Effector memory CD4-positive, alpha-beta T cell (primary cell): ENCODE measurements around the gene HDGFL3.
"Not testable (repeated sequence)": the region's sequence is repeated elsewhere in the genome, so short reads cannot be mapped to it uniquely, and the experiment has no call there.

ENCODE experiments used
- DNase-seq, 3 donors: peaks; one replicate each; pipeline ENCODE4 v3.0.0-alpha.2; 2020
- H3K27ac ChIP-seq: 2 replicates; pipeline ENCODE4 v1.7.0; 2013; ENCODE audit warnings: mild to moderate bottlenecking, low read length, moderate library complexity; ENCODE audit not compliant: insufficient read depth, poor library complexity, severe bottlenecking
- H3K27me3 ChIP-seq: replicated peaks from 2 replicates; pipeline ENCODE4 v1.7.0; 2013; ENCODE audit warnings: mild to moderate bottlenecking, low read length; ENCODE audit not compliant: insufficient read depth, control insufficient read depth, poor library complexity, severe bottlenecking
- H3K36me3 ChIP-seq: 2 replicates; pipeline ENCODE4 v1.7.0; 2013; ENCODE audit warnings: mild to moderate bottlenecking, low read length, moderate library complexity; ENCODE audit not compliant: control insufficient read depth, insufficient read depth
- H3K4me1 ChIP-seq: 2 replicates; pipeline ENCODE4 v1.7.0; 2013; ENCODE audit warnings: low read length, mild to moderate bottlenecking; ENCODE audit not compliant: control insufficient read depth, insufficient read depth, poor library complexity, severe bottlenecking
- H3K4me3 ChIP-seq: 2 replicates; pipeline ENCODE4 v1.7.0; 2013; ENCODE audit warnings: low read length, low read depth, mild to moderate bottlenecking; ENCODE audit not compliant: insufficient read depth, poor library complexity, severe bottlenecking
- H3K9me3 ChIP-seq: 2 replicates; pipeline ENCODE4 v1.7.0; 2013; ENCODE audit warnings: mild to moderate bottlenecking, low read length, moderate library complexity; ENCODE audit not compliant: control insufficient read depth

The HDGFL3 gene

GRCh38 chr15:83094583-83094982 is 113.0 kb downstream of the HDGFL3 start:
- no peaks in the 10 kb centered on the region for H3K36me3 ChIP-seq
- H3K27ac ChIP-seq, result no peak overlapping the region
- no peaks in the 10 kb centered on the region for H3K9me3 ChIP-seq
- H3K4me1 ChIP-seq, result no peaks in the 10 kb centered on the region
- no peak for DNase-seq
- H3K4me3 ChIP-seq, result no peak overlapping the region
- H3K27me3 ChIP-seq, result no peaks in the 10 kb centered on the region

DNA sequence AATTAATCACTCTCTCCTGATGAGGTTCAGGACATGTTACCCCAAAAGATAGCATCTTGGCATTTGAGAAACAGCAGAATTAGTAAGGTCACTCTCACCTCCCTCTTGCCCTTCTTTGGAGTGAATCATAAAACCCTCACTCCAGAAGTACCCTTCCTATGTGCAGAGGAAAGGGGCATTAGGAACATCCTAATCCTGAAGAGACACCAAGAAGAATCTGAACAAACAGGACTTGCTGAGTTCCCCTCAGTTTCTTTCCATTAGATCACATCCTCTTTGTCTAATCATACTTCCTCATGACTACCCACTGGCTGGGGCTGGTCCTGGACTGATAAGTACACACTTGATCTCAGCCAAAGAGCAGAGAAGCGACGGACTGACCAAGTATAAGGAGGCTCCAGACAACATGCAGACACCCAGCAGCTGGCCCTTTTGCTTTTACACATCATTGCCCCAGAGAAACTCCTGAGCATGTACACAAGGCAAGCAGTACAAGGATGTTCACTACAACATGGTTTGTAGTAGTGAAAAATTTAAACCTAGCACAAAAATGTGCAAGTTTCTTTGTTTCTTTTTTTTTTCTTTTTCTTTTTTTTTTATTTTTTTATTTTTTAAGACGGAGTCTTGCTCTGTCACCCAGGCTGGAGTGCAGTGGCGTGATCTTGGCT is 115.2 kb downstream of the HDGFL3 start:
- H3K9me3 ChIP-seq, result no peaks in the 10 kb centered on the region

DNA sequence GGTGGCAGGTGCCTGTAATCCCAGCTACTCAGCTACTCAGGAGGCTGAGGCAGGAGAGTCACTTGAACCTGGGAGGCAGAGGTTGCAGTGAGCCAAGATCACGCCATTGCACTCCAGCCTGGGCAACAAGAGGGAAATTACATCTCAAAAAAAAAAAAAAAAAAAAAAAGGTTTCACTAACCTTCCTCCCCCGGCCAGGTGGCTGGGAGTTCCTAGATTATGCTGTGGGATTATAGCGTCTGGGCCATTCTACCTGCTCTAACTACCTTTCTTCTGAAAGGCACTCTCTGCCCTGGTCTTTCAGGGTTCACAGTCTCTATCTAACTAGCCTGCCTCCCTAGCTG is 115.7 kb downstream of the HDGFL3 start:
- not testable (repeated sequence) for H3K27ac ChIP-seq, H3K9me3 ChIP-seq, DNase-seq, H3K4me1 ChIP-seq, H3K27me3 ChIP-seq, H3K4me3 ChIP-seq, H3K36me3 ChIP-seq

More for the DNA sequence above, 115.2 kb downstream of the HDGFL3 start:
- Histone ChIP-seq H3K4me3 (no peak overlapping the region), H3K27ac (no peak overlapping the region), H3K36me3 (no peaks in the 10 kb centered on the region), H3K4me1 (no peaks in the 10 kb centered on the region), H3K27me3 (no peaks in the 10 kb centered on the region)
- DNase-seq, result no peak

- Histone ChIP-seq H3K27me3 (no peaks in the 10 kb centered on the region), H3K4me3 (no peak overlapping the region), H3K4me1 (no peaks in the 10 kb centered on the region), H3K27ac (no peak overlapping the region), H3K36me3 (no peaks in the 10 kb centered on the region), H3K9me3 (no peaks in the 10 kb centered on the region)
- DNase-seq, result no peak
Measured at GRCh38 chr15:83090465-83090864, 117.2 kb downstream of the HDGFL3 start.

GRCh38 chr15:83088876-83089275 is 118.7 kb downstream of the HDGFL3 start:
- no peak overlapping the region for H3K27ac ChIP-seq
- H3K4me3 ChIP-seq, result no peak overlapping the region
- no peaks in the 10 kb centered on the region for H3K9me3 ChIP-seq
- H3K4me1 ChIP-seq, result no peaks in the 10 kb centered on the region
- DNase-seq, result no peak
- H3K36me3 ChIP-seq, result no peaks in the 10 kb centered on the region
- no peaks in the 10 kb centered on the region for H3K27me3 ChIP-seq

- H3K36me3 ChIP-seq, result no peaks in the 10 kb centered on the region
- no peaks in the 10 kb centered on the region for H3K27me3 ChIP-seq
- no peak for DNase-seq
- H3K4me3 ChIP-seq, result no peak overlapping the region
- H3K9me3 ChIP-seq, result no peaks in the 10 kb centered on the region
- H3K4me1 ChIP-seq, result no peaks in the 10 kb centered on the region
- H3K27ac ChIP-seq, result no peak overlapping the region
Measured at GRCh38 chr15:83087576-83087975, 120.0 kb downstream of the HDGFL3 start.

GRCh38 chr15:83085864-83086552 is 121.6 kb downstream of the HDGFL3 start:
- not testable (repeated sequence) for H3K4me1 ChIP-seq, H3K9me3 ChIP-seq, H3K36me3 ChIP-seq, H3K4me3 ChIP-seq, H3K27me3 ChIP-seq, DNase-seq, H3K27ac ChIP-seq

DNA sequence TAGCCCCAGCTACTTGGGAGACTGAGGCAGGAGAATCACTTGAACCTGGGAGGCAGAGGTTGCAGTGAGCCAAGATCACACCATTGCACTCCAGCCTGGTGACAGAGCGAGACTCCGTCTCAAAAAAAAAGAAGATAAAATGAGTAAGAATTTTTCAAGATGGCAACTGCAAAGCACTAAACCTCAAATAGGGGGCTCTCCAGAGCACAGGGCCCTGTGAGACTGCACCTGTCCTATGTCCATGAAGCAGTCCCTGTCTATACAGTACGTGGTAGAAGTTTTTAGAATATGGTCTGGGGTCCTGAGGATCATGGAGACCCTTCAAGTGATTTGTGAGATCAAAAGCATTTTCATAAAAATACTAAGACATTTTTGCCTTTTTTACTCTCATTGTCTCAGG is 122.2 kb downstream of the HDGFL3 start:
- H3K9me3 ChIP-seq, H3K4me3 ChIP-seq, DNase-seq, H3K4me1 ChIP-seq, H3K27ac ChIP-seq, H3K36me3 ChIP-seq, H3K27me3 ChIP-seq: not testable (repeated sequence)

GRCh38 chr15:83082730-83083386 is 124.8 kb downstream of the HDGFL3 start:
- H3K9me3 ChIP-seq, result no peaks in the 10 kb centered on the region
- H3K27ac ChIP-seq, result no peak overlapping the region
- DNase-seq, result no peak
- no peaks in the 10 kb centered on the region for H3K36me3 ChIP-seq
- H3K4me1 ChIP-seq, result no peaks in the 10 kb centered on the region
- H3K27me3 ChIP-seq, result no peaks in the 10 kb centered on the region
- no peak overlapping the region for H3K4me3 ChIP-seq

DNA sequence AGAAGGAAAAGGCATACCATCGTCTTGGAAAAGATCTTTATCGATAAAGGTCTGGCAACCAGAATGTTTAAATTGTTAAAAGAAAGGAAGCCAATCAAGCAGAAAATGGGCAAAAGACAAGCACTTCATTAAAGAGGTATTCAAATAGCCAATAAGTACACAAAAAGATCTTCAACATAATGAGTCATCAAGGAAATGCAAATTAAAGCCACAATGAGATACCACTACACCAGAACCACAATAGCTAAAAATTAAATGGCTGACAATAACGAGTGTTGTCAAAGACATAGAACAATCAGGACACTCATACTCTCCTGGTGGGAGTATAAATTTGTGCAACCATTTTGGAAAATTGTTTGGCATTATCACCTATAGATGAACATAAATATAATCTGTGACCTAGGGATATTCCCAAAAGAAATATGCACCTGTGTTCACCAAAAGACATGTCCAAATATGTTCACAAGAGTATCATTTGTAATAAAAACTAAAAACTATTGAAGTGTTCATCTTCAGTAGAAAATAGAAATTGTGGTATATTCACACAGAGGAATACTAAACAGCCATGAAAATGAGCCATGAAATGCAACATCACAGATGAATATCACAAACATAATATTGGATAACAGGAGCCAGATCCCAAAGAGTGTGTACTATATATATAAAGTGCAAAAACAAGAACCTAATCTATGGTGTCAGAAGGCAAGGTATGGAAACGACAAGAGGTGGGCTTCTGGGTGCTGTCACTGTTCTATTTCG is 126.2 kb downstream of the HDGFL3 start:
- Histone ChIP-seq H3K27ac (no peak overlapping the region), H3K9me3 (no peaks in the 10 kb centered on the region), H3K4me1 (no peaks in the 10 kb centered on the region), H3K4me3 (no peak overlapping the region), H3K27me3 (no peaks in the 10 kb centered on the region), H3K36me3 (no peaks in the 10 kb centered on the region)
- no peak for DNase-seq
